HG03439 (cell line): ENCODE measurements around the gene PTGR1.

ENCODE experiments used
- ATAC-seq: cut with Tn5 transposase; IDR thresholded peaks from one replicate; pipeline ENCODE4 v1.9.1; 2021; ENCODE audit warnings: mild to moderate bottlenecking, moderate library complexity; ENCODE audit not compliant: unreplicated experiment

The PTGR1 gene

DNA sequence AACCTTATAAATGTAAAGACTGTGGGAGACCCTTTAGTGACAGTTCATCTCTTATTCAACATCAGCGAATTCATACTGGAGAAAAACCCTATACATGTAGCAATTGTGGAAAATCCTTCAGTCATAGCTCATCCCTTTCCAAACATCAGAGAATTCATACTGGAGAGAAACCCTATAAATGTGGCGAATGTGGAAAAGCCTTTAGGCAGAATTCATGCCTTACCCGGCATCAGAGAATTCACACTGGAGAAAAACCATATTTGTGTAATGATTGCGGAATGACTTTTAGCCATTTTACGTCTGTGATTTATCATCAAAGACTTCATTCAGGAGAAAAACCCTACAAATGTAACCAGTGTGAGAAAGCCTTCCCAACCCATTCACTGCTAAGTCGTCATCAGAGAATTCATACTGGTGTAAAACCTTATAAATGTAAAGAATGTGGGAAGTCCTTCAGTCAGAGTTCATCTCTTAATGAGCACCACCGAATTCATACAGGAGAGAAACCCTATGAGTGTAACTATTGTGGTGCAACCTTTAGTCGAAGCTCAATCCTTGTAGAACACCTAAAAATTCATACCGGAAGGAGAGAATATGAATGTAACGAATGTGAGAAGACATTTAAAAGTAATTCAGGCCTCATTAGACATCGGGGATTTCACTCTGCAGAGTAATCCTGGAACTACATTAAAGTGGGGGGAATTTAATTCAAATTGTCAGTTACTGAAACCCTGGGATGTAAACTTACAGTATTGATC, 56.8 kb downstream of the PTGR1 start:
- no peak for ATAC-seq

DNA sequence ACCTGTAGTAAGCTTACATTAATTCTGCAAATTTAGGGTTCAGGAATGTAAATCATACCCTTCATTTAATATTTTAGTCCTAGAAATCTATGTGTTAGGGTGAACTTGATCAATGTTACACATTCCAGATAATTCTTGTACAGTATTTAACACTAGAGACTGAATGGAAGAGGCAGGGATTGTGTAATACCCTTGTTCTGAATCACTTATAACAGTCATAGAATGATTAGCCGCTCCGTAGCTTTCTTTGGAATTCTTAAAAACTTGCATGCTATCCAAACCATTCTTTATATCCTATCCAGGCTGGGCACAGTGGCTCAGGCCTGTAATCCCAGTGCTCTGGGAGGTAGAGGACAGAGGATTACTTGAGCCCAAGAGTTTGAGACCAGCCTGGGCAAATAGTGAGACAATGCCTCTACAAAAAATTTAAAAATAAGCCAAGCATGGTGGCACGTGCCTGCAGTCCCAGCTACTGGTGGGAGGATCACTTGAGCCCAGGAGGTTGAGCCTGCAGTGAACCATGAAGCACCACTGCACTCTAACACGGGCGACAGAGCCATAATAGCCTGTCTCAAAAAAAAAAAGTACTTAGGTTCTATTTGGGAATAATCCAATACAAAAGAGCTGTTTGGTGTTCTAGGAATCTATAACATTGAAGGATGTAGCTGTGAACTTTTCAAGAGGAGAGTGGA, 66.2 kb downstream of the PTGR1 start:
- ATAC-seq = no peak

DNA sequence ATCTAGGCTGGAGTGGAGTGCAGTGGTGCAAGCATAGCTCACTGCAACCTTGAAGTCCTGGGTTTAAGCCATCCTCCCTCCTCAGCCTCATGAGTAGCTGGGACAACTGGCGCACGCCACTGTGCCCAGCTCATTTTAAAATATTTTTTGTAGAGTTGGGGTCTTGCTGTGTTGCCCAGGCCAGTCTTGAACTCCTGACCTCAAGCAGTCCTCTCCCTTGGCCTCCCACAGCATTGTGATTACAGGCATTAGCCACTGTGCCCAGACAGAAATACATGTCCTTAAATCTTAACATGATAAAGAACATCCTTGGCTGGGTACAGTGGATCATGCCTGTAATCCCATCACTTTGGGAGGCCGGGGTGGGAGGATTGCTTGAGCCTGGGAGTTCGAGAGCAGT, 67.7 kb downstream of the PTGR1 start:
- no peak for ATAC-seq

DNA sequence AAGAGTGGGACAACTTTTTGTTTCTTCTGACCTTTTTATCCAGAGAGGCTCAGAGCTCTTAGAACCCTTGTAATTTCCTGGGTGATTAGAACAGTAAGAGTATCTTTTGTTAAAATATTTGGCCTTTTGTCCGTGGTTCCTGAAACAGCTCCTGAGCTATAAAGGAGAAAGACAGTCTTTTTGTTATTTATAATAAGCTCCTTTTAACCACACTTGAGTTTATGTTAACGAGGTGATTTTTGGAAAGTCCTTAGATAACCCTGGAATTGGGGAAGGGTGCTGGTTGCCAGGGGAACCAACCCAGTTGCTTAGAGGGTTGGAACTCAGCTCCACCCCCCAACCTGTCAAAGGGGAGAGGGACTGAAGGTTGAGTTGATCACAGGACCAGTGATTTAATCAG, 69.7 kb downstream of the PTGR1 start:
- ATAC-seq = no peak

DNA sequence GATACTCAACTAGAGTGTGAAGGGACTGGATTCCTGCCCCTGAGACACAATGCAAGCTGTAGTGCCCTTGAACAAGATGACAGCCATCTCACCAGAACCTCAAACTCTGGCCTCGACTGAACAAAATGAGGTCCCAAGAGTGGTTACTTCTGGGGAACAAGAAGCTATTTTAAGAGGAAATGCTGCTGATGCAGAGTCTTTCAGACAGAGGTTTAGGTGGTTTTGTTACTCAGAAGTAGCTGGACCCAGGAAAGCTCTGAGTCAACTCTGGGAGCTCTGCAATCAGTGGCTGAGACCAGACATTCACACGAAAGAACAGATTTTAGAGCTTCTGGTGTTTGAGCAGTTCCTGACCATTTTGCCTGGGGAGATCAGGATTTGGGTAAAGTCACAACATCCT, 72.1 kb downstream of the PTGR1 start:
- no peak for ATAC-seq

DNA sequence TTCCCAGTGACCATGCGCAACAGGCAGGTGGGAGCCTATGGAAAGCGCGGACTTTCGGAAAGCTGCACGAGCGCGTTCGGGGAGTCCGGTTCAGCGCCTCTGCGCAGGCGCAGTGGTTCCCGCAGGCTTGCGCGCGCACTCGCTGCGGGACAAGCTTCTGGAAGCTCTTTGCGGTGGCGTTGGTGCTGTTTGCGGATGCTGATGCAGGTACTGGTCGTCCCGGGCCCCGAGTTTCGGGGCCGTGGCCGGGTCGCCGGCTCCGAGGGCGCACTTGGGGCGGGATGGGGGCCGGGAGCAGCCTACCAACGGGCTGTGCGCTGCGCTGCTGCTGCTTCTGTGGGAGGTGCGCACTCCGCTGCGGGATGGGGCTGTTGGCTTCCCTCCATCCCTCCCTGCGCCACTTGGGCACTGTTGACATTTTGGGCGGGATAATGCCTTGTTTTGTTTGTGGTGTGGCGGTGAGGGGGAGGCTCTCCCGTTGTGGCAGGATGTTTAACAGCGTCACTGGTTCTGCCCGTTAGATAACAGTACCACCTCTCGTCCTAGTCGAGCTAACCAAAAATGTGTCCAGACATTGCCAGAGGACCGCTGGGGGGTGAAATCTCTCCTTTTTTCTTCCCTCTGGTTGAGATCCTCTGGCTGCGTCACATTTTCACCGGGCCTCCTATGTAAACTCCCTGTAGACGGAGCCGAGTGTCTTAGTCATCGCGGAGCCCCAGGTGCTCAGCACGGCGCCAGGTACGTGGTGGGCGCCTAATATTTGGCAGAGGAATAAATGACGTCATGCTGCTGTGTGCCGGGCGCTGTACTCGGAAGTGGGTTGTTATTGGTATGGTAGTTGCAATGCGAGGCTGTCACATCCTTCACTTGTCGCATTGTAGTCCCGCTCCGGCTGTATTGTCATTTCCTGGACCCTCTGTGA, 74.1 kb downstream of the PTGR1 start, which contains the start of gene ZNF483:
TSS of gene ZNF483 (plus strand) at position 124 of the 922 bp plus-strand sequence. CDS start 2,217 bp downstream, outside the sequence.
- no peak for ATAC-seq

DNA sequence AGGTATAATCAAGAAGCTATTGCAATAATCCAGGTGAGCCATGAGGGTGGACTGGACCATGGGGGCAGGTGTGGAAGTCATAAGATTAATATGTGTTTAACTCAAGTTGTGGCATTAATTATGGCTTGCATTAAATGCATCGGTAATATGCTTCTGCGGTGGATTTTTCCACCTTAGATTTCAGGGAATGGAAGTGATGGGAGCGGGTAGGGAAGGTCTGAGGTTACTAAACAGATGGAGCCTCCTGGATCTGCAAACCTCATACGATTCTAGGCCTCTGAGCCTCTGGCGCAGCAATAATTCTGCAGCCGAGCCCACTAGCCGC, 74.8 kb downstream of the PTGR1 start:
- no peak for ATAC-seq

DNA sequence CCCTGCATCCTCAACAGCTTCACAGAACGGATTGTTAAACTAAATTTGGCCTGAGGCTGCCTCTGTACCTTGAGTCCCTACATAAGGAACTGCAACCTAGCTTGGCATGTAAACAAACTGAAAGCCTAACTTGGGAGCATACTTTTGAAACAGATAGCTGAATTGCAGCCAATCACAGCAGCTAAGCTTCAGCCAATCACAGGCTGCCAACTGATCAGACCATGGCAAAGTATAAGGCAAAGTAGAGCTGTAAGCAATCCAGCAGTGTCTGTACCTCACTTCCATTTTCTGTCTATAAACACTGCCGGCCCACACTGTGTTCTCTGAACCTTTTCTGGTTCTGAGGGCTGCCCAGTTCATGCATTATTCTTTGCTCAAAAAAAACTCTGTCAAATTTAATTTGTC, 83.4 kb downstream of the PTGR1 start:
- ATAC-seq = no peak

DNA sequence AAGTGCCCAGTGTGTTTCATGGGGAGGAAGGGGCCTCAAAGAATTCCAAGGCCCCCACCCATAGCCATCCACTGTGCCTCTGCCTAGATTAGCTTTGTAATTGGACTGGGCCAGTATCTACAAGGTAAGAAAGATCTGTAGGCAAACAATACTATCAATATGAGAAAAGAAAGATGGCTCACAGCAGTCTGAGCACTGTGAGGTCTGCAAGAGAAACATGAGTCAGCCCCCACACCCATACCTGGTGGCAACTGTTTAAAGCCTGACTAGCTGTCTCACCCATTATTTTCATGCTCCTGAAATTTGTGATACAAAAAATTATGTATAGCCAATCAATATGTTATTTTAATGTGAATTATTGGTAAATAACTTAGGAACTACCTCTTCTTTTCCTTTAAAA, 84.5 kb downstream of the PTGR1 start:
- no peak for ATAC-seq
